Femur (tissue), 1 donor: ENCODE measurements around the gene ATF7IP2.
"Not testable (repeated sequence)": the region's sequence is repeated elsewhere in the genome, so short reads cannot be mapped to it uniquely, and the experiment has no call there.

Experiments
- DNase-seq: peaks from one replicate; pipeline ENCODE4 v3.0.0-alpha.2; 2017

Gene ATF7IP2

DNA sequence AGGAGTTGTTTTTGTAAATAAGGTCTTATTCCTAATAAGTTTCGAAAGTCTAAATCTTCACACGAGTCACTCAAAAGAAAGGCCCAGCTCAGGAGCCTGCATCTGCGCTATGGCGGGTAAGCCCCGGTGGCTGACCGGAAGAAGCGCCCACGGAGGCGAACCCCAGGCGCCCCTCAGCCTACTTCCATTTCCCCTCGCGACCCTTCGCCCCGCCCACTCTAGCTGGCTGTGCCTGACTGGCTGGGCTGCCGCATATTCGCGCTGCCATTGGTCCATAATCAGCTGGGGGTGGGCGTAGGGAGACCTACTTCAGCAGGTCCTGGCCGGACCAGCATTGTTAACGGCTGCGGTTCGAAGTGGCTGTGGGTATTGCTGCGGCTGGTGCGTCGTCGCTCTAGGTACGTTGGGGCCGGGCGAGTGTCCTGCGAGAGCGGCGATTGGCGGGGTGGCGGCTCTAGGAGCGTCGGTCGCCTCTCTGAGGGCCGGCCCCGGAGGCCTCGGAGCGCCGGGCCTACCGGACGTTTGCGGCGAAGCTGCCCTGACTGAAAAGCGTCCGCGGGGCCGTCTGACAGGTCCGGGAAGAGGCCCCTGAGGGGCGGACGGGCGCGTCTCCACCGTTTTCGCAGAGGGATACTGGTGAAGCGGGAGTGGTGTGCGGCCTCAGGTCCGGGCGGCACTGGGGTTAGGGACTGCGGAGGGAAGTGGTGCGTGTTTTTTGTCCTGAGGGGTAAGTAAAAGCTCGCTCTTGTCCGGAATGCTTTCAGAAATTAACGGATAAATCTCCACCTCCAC lies at the start of gene ATF7IP2:
ATF7IP2 (plus strand) TSS at position 337 of the 792 bp plus-strand sequence. CDS start 44,560 bp downstream, outside the sequence.
- peak; percentile 93 for DNase-seq

- peak; percentile 41 for DNase-seq
Observed at GRCh38 chr16:10338426-10338825, 47.4 kb upstream of the ATF7IP2 start.

GRCh38 chr16:10339777-10340732 lies 45.8 kb upstream of the ATF7IP2 start:
- DNase-seq = no peak

- no peak for DNase-seq
Observed at GRCh38 chr16:10343124-10343760, 42.6 kb upstream of the ATF7IP2 start.

- DNase-seq = not testable (repeated sequence)
Observed at GRCh38 chr16:10344699-10345098, 41.2 kb upstream of the ATF7IP2 start.

GRCh38 chr16:10345629-10346028 lies 40.2 kb upstream of the ATF7IP2 start:
- DNase-seq = no peak

- DNase-seq = no peak
Observed at GRCh38 chr16:10349851-10350250, 36.0 kb upstream of the ATF7IP2 start.

- DNase-seq = no peak
Observed at GRCh38 chr16:10352262-10352661, 33.6 kb upstream of the ATF7IP2 start.

DNA sequence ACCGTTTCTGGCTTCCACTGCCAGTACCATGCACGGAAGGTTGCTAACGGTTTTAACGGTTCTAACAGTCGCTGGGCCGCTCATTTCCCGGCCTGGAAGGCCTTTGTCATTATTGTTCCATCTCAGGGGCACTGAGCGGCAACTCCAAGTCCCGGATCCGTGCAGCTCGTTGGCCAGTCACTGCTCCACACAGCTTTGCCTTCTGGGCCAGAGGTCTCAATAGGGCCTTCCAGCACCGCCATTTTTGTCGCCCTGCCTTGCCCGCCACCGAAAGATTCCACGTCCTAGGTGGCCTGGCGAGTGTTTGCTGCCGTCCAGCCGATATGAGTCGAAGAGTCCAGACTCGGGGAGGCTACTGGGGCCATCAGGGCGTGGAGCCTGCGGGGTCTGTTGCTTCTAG lies 30.3 kb upstream of the ATF7IP2 start:
- no peak for DNase-seq

GRCh38 chr16:10356870-10357842 lies 28.7 kb upstream of the ATF7IP2 start:
- no peak for DNase-seq

- not testable (repeated sequence) for DNase-seq
Observed at GRCh38 chr16:10361747-10362076, 24.1 kb upstream of the ATF7IP2 start.

- DNase-seq = no peak
Observed at GRCh38 chr16:10362077-10362863, 23.6 kb upstream of the ATF7IP2 start.

DNA sequence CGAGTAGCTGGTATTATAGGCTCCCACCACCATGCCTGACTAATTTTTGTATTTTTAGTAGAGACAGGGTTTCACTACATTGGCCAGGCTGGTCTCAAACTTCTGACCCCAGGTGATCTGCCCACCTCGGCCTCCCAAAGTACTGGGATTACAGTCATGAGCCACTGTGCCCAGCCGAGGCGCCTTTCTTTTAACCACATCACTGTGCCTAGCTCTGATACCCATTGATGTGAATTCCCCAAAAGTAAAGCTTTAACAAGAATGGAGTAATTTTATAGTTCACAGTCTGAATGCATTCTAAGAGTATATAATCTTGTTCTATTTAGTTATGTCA lies 23.0 kb upstream of the ATF7IP2 start:
- not testable (repeated sequence) for DNase-seq

GRCh38 chr16:10366619-10367018 lies 19.2 kb upstream of the ATF7IP2 start:
- DNase-seq = not testable (repeated sequence)

DNA sequence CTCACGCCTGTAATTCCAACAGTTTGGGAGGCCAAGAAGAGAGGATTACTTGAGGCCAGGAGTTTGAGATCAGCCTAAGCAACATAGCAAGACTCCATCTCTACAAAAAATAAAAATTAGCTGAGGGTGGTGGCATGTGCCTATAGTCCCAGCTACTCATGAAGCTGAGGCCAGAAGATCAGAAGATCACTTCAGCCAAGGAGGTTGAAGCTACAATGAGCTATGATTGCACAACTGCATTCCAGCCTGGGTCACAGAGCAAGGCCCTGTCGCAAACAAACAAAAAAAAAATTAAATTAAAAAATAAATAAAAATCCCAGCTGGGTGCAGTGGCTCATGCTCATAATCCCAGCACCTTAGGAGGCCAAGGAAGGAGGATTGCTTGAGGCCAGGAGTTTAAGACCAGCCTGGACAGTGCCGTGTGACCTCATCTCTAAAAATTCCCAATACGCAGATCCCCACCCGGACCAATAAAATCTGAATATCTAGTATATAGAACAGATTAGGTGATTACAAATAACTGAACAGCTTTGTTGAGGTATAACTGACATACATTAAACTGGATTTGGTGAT lies 18.2 kb upstream of the ATF7IP2 start:
- DNase-seq = no peak

GRCh38 chr16:10368969-10369551 lies 16.8 kb upstream of the ATF7IP2 start:
- no peak for DNase-seq

DNA sequence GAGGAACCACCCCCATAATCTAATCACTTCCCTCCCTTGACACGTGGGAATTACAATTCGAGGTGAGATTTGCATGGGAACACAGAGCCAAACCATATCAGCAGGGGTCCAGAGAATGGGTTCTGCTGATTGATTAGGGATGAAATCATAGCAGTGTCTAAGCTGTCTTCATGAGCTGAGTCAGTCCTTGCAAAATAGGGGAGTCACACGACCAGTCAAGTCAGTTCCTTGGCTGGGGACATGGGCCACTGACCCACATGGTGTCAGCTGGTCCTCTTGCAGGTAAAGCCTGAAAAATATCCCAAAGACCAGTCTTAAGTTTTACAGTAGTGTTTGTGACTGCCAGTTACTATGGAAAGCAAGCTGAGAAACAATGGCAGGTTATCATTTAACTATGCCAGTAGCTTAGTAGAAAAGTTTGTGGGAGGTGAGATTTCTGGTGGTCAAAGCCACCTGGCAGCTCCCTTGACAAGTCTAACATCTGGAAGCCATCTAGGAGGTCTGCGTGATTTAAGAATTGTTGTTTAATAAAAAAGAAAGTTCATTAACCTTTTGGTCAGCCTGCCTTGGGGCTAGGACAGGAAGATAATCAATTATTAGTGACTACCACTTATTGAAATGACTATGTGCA lies 15.7 kb upstream of the ATF7IP2 start:
- DNase-seq = no peak

DNA sequence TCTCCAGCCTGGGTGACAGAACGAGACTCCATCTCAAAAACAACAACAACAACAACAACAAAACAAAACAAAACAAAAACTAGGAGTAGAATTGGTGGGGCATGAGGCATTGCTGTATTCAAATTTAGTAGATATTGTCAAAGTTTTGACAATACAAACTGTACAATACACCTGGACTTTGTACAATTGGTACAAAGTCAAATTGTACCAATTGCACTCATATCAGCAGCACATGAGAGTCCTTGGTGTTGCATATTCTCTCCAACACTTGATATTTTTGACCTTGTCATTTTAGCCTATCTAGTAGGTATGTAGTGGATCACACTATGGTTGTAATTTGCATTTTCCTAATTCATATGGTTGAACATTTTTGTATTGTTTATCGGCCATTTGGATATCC lies 14.3 kb upstream of the ATF7IP2 start:
- no peak for DNase-seq

- no peak for DNase-seq
Observed at GRCh38 chr16:10373556-10373955, 12.3 kb upstream of the ATF7IP2 start.

GRCh38 chr16:10376229-10376628 lies 9.6 kb upstream of the ATF7IP2 start:
- DNase-seq = no peak
